Stimulated activated naive CD8-positive, alpha-beta T cell treated with anti-CD3 and anti-CD28 coated beads, Interleukin-15, Interleukin-2, amounts not matched to agents 100 U/mL and 50 U/mL, for 24 hours (primary cell): ENCODE results near the gene COPS8.

Source experiments
- ATAC-seq: fragments of 150-1000 bp; cut with Tn5 transposase; one replicate; pipeline ENCODE4 v1.10.0; 2021
- DNase-seq: peaks from one replicate; pipeline ENCODE4 v3.0.0; 2021

Gene COPS8

DNA sequence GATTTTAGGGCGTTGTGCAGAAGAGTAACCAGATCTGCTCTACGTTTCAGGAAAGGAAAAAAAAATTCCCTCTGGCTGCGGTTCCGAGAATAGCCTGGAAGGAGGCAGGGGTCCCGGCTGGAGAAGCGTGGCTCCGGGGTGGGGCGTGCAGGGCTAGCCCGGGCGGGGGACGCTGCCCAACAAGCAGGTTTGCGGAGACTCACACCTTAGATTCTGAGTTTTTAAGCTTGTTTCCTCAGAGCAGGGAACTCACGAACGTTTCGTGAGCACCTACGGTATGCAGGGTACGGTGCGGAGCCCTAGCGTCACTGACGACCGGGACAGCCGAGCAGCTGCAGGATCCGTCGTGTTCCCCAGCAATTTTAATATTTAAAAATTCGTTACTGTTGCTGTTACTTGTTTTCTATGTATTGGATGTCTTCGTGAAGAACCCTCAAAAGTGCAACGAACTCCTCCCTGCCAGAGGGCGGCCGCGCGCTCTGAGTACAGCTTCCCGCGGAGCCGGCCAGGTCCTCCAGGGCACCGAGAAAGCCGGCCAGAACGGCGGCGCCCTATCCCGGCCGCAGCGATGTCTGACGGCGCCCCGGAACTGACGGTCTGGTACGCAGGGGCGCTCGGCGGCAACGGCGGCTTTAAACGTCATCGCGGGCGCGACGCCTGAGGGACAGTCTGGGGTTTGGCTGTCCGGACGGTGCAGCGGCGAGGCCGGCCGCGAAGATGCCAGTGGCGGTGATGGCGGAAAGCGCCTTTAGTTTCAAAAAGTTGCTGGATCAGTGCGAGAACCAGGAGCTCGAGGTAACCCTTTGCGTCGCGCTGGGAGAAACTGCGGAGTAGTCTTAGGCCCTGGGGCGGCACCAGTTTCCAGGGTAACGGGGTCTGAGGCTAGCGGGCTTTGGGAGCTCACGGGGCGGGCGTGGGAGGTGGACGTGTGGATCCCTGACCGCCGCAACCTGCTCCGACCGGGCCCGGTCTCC is at the start of gene COPS8:
Gene COPS8 (plus strand): TSS at position 642 of the 974 bp plus-strand sequence. CDS start 76 bp downstream, at position 718.
- DNase-seq (peak; percentile 94), ATAC-seq (peak; percentile 100)

GRCh38 chr2:237039301-237040031 is 46.2 kb upstream of the COPS8 start:
- no peak for ATAC-seq
- DNase-seq: no peak

DNA sequence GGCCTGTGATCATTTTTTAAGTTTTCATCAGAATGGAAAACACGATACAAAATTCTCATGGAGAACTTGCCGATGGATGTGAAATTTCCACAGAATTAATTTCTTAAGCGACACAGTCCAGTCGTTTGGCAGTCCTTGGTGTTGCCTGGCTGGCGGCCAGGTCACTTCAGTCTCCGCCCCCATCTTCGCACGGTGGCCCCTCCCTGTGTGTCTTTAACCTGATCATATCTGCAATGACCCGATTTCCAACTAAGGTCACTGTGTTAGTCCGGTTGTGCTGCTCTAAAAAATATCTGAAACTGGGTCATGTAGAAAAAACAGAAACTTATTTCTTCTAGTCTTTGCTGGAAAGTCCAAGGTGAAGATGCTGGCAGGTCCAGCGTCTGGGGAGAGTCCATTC is 44.5 kb upstream of the COPS8 start:
- no peak for ATAC-seq
- no peak for DNase-seq

GRCh38 chr2:237042101-237042500 is 43.6 kb upstream of the COPS8 start:
- DNase-seq: no peak
- no peak for ATAC-seq

GRCh38 chr2:237043866-237044265 is 41.8 kb upstream of the COPS8 start:
- ATAC-seq (no peak), DNase-seq (no peak)

DNA sequence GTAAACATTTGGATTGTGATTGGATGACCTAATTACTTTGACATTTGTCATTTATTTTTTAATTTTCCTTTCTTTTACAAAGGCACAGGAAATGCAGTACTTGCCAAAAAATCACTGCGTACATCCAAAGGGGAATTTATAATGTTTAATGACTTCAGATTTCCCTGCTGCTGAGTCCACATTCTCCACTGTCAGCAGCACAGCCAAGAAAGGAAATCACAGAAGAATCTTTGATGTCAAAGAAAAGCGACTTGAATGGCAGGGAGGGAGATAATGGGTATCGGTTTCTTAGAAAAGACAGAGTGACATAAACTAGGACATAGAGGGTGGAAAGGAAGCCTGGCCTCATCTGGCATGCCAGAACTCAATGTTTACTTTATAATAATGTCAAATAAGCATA is 41.4 kb upstream of the COPS8 start:
- DNase-seq: no peak
- no peak for ATAC-seq

GRCh38 chr2:237045449-237045848 is 40.2 kb upstream of the COPS8 start:
- no peak for ATAC-seq
- DNase-seq: no peak

GRCh38 chr2:237048595-237048994 is 37.1 kb upstream of the COPS8 start:
- DNase-seq (no peak), ATAC-seq (no peak)

DNA sequence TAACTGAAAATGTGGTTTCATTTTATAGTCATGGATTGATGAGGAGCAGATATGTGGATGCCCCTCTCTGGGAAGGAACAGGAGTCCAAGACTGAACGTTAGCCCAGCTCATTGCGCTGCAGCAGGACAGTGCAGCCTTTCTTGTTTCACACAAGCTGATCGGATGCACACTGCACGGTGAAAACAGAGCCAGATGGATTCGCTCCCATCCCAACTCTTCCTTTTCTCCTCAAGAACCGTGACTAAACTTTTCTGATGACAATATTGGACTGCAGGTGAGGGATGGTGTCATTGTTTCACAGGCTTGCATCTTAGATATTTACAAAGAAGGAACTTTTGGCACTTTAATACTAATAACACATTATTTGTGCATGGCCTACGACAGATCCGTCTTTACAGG is 33.8 kb upstream of the COPS8 start:
- no peak for DNase-seq
- ATAC-seq: no peak

DNA sequence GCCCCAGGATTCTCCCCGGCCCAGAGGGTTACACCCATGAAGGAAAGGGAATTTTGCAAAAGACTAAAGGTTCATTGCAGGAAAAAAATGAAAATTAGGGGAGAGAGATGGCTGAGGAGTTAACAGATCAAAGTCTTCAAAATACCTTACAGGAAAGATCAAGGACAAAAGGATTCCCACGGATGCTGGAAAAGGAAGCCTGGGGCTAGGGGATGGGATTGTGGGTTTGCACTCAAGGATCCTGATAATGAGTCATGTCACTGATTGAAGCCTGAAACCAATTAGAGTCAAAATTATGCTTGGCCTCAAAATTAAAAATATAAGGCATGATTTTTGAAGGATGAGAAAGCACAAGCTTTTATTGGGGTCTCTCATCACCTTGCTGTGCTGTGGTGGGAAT is 32.6 kb upstream of the COPS8 start:
- no peak for ATAC-seq
- DNase-seq: no peak

- ATAC-seq (no peak), DNase-seq (no peak)
Measured at GRCh38 chr2:237055386-237056100, 30.1 kb upstream of the COPS8 start.

GRCh38 chr2:237056287-237056875 is 29.3 kb upstream of the COPS8 start:
- no peak for DNase-seq
- no peak for ATAC-seq

DNA sequence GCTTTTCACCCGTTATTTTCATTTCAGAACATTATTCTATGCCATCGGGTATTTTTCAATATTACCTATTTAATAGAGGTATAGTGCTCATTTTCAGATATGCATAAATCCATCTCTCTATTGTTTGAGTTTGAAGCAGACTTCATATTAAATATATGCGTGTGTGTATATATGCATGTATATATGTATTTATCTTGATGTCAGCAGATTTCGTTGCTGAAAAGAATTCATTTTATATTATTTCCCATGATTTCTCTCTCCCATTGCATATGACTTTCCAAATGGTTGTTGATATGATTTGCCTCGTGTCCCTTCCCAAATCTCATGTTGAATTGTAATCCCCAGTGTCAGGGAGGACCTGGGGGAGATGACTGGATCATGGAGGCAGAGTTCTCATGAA is 28.6 kb upstream of the COPS8 start:
- ATAC-seq: no peak
- no peak for DNase-seq

DNA sequence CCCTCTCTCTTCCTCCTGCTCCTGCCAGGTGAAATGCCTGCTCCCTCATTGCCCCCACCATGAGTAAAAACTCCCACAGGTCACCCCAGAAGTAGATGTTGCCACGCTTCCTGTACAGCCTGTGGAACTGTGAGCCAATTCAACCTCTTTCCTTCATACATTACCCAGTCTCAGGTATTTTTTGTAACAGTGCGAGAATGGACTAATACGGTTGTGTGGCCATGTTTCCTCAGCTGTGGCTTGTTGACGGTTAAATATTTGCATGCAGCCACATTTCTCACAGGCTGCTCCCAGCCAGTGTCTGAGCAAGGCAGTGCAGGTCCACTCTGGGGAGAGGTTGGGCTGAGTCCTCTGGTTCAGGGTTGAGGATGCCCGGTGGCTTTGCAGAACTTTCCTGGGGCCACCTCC is 27.8 kb upstream of the COPS8 start:
- DNase-seq (no peak), ATAC-seq (no peak)

DNA sequence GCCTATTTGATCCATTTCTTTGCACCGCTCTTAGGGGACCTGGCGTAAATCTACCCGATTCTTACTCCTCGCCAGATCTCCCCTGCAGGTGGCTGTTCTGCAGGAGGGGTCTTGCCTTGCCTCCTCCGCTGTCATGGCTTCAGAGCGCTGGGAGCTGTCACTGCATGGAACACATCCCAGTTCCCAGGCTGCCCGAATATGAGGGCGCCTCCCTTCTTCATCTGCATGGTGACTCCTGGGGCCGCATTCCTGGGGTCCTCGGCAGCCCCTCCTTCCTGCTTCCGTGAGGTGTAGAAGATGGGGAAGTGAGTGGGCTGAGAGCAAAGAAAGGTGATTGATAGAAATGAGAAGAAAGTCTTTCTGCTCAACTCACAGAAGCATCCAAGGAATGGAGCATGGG is 27.3 kb upstream of the COPS8 start:
- DNase-seq: no peak

DNA sequence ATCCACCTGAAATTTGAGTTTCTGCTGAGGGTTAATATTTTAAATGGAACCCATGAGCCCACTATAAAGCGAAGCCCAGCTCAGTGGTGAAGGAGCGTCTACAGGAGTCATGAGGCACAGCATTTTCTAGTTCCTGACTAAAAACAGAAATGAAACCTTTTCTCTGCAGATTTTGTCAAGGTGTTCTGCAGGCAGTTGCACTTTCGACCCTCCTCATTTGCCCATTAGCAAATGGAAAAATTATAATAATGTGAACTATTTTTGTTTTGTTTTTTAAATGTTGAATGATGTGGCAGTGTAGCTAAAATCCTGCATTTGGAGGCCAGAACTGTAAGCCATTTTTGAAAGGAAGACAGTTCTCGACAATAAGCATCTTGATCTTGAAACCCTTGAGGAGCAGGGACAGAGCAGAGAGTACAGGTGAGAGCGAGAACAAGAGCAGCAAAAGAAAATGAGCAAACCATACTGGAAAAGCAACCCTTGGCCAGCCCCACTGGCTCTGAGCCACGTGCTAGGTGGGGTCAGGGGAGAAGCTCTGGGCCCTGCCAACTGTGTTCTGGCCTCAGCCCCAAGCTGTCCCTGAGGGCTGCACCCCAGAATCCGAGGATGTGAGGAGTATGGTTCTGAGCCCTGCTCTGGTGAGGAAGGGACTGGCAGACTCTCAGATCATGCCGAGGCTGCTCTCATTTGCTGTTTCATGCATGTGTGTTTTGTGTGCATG is 26.4 kb upstream of the COPS8 start:
- no peak for DNase-seq

More for the DNA sequence above, 27.3 kb upstream of the COPS8 start:
- ATAC-seq: no peak

GRCh38 chr2:237060534-237061312 is 25.0 kb upstream of the COPS8 start:
- ATAC-seq (no peak), DNase-seq (peak; percentile 15)

More for the DNA sequence above, 26.4 kb upstream of the COPS8 start:
- peak; percentile 59 for ATAC-seq

DNA sequence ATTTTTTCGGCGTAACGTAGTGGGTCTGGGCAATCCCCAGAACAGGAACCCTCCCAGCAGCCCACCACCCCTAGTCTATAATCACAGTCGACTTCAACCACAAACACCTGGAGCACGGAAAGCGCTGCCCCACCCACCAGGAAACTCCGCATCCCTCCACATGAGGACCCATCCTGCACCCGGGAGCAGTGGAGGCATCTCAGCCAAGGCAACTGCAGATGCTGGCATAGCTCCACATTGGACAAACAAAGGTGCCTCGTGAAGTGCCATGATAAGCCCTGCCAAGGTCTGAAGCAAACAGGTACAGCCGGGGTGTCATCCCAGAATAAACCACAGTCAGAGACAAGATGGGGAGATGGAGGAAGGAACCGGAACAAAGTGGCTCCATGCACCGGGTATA is 24.3 kb upstream of the COPS8 start:
- ATAC-seq (no peak), DNase-seq (no peak)

GRCh38 chr2:237062585-237062984 is 23.1 kb upstream of the COPS8 start:
- ATAC-seq (no peak), DNase-seq (no peak)

DNA sequence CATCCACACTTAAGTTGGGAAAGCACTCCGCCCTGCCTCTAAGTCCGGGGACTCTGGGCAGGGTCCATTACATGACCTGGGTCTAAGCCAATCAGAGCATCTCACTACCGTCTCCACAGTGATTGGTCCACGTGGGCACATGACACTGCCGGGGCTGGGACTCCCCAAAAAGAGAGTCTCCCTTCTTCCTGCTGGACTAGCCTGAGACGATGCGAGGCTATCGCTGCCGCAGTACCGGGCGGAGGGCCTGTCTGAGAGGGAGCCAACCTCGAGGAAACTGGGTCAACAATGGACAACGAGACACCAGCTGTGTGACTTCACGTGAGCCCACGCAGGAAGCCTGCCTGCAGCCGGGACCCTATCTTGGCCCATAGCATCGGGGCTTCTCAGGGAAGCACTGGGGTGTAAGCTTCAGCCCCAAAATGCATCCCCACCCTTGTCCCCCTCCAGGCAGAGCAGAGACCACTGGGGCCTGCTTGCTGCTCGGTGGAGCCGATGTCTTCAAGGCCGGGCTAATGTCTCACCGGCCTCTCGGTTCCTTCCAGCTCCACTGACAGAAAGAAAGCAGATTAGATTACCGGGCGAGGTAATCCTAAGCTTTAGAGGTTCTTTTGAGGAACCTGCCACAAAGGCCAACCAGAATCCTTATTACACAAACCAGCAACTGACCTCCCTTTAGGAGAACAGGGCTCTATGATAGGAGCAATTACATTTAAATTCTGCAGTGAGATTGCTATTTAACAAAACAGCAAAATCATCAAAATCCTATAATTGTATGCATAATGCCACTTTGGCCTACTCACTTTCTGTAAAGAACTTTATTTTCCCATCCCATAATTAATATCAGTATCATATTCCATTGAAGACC is 21.3 kb upstream of the COPS8 start:
- ATAC-seq: no peak
- no peak for DNase-seq
